K562 (cell line): Measurements from ENCODE around the gene FAM204A. TPM values are rescaled to one million over a fixed set of nuclear protein-coding genes. Genes with fewer than 3 reads are reported as not detected.

Experiments used
- CHD7 ChIP-seq: fragments of 200-600 bp; sonication (generic); IDR thresholded peaks from one replicate; pipeline ENCODE4 v1.6.1; 2012; ENCODE audit warnings: mild to moderate bottlenecking, low read depth, low read length, inconsistent platforms
- polyA plus RNA-seq, 8 experiments: library from polyadenylated mRNA; depleted of rRNA in 4 of 8; stranded (reverse) in 5 of 8; unstranded in 3 of 8; fragments of >200 nt; fragmentation: Nextera tagmentation in 2 of 8; fragmentation: Illumina TruSeq in 1 of 8; extraction: Ambion mirVana in 2 of 8; extraction: Trizol in 1 of 8; gene quantifications; 2 replicates each; pipeline versions ENCODE4 v1.2.1 to v1.2.3, GENCODE V29; 2011 to 2014; ENCODE audit warnings: inconsistent platforms in 1 of 8, missing spikeins in 1 of 8
- total RNA-seq, 7 experiments: library from RNA; depleted of rRNA in 6 of 7; stranded (reverse); fragments of >200 nt in 6 of 7; fragmentation: Illumina TruSeq in 2 of 7; extraction: Trizol in 2 of 7; gene quantifications; 2 replicates each; pipeline versions ENCODE4 v1.2.1 to v1.2.3, GENCODE V29; 2011 to 2021; ENCODE audit warnings: low replicate concordance in 1 of 7

The FAM204A gene
- total and polyA plus RNA-seq, 9 of the 15 experiments (the other 6 are each of a cell fraction or from before 2014, with no cell fraction given) = 29.0 to 64.5 (median 44.9) TPM

- TF ChIP-seq CHD7 = no peak
Measured at GRCh38 chr10:118272149-118272721, 69.9 kb downstream of the FAM204A start (continued).
